Esophagus muscularis mucosa (tissue), 3 donors: ENCODE results near the gene HDAC4.

ENCODE experiments used
- POLR2AphosphoS5 ChIP-seq, 2 donors: sonication (generic); formaldehyde crosslinking; IDR thresholded peaks; one replicate each; pipeline ENCODE4 v1.6.1; 2017; ENCODE audit warnings: antibody characterized with exemption in 2 of 2
- TF ChIP-seq, protein P1 (sequence below), 3 experiments: fragments of 200-600 bp in 2 of 3; fragments of 450-650 bp in 1 of 3; sonication (generic) in 2 of 3; IDR thresholded peaks; one replicate each; pipeline ENCODE4 v1.5.1; 2017 to 2019; ENCODE audit warnings: antibody characterized with exemption in 3 of 3, mild to moderate bottlenecking in 2 of 3, moderate library complexity in 1 of 3

DNA sequence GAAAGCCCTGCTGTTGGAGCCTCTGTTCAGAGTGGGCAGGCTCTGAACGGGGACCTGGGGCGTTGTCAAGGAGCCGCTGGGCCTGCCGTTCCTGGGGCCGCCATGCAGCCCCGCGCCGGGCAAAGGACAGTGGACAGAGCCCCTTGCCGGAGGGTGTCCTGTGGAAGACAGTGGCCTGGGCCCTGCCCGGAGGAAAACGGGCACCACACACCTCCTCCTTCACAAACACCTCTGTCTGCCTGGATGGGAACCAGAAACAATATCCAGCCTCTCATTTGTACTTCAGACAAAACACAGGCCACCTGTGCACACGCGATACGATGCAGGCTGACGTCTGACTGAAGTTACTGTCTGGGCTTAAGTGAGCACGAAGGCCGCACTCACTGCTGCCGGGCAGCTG, 319.2 kb downstream of the HDAC4 start:
- TF ChIP-seq POLR2AphosphoS5 (IDR thresholded peaks at IDR 0.05) = peak; percentile 15 to 38
- TF ChIP-seq, protein P1, sequence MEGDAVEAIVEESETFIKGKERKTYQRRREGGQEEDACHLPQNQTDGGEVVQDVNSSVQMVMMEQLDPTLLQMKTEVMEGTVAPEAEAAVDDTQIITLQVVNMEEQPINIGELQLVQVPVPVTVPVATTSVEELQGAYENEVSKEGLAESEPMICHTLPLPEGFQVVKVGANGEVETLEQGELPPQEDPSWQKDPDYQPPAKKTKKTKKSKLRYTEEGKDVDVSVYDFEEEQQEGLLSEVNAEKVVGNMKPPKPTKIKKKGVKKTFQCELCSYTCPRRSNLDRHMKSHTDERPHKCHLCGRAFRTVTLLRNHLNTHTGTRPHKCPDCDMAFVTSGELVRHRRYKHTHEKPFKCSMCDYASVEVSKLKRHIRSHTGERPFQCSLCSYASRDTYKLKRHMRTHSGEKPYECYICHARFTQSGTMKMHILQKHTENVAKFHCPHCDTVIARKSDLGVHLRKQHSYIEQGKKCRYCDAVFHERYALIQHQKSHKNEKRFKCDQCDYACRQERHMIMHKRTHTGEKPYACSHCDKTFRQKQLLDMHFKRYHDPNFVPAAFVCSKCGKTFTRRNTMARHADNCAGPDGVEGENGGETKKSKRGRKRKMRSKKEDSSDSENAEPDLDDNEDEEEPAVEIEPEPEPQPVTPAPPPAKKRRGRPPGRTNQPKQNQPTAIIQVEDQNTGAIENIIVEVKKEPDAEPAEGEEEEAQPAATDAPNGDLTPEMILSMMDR (IDR thresholded peaks at IDR 0.05) = no peak
